HepG2 (cell line): ENCODE measurements around the gene LAMC3. TPM values are rescaled to one million over a fixed set of nuclear protein-coding genes. Genes with fewer than 3 reads are reported as not detected.
A peak's percentile ranks its signal among the peaks of the same experiment; 100 is the strongest.

ENCODE experiments used
- ATF7-NPFF ChIP-seq: sonication (generic); formaldehyde crosslinking; IDR thresholded peaks from 2 replicates; pipeline ENCODE4 v1.8.1; 2023; ENCODE audit warnings: mild to moderate bottlenecking, low read depth, missing genetic modification reagents, moderate library complexity
- HMG20B ChIP-seq: conservative IDR thresholded peaks from 2 replicates; pipeline ENCODE4 v1.6.1; 2016; ENCODE audit warnings: missing genetic modification reagents, missing compliant biosample characterization
- IRX3 ChIP-seq: sonication (generic); formaldehyde crosslinking; IDR thresholded peaks from 2 replicates; pipeline ENCODE4 v1.8.1; 2023; ENCODE audit warnings: mild to moderate bottlenecking, low read depth, missing genetic modification reagents, borderline replicate concordance
- MAFK ChIP-seq, 2 experiments: IDR thresholded peaks in 1 of 2; conservative IDR thresholded peaks in 1 of 2; 2 replicates each; pipeline ENCODE4 v1.6.1; 2011; ENCODE audit warnings: improper control_type of control experiment in 2 of 2, low read length in 2 of 2
- MEIS1 ChIP-seq: sonication (generic); formaldehyde crosslinking; IDR thresholded peaks from 2 replicates; pipeline ENCODE4 v1.9.0; 2021; ENCODE audit warnings: mild to moderate bottlenecking, missing genetic modification reagents, moderate library complexity, borderline replicate concordance
- NFKBIZ ChIP-seq: IDR thresholded peaks from 2 replicates; pipeline ENCODE4 v1.6.1; 2018; ENCODE audit warnings: missing genetic modification reagents, missing compliant biosample characterization
- NR1H2 ChIP-seq: sonication (generic); formaldehyde crosslinking; IDR thresholded peaks from 2 replicates; pipeline ENCODE4 v1.8.1; 2022; ENCODE audit warnings: low read depth, missing genetic modification reagents, borderline replicate concordance
- PLSCR1 ChIP-seq: sonication (generic); formaldehyde crosslinking; IDR thresholded peaks from 2 replicates; pipeline ENCODE4 v1.5.0; 2020; ENCODE audit warnings: missing genetic modification reagents, mild to moderate bottlenecking, borderline replicate concordance
- PRDM10 ChIP-seq: sonication (generic); formaldehyde crosslinking; IDR thresholded peaks from 2 replicates; pipeline ENCODE4 v1.4.0; 2020; ENCODE audit warnings: low read depth, missing genetic modification reagents
- SIX4 ChIP-seq: sonication (generic); formaldehyde crosslinking; IDR thresholded peaks from 2 replicates; pipeline ENCODE4 v1.4.0; 2020; ENCODE audit warnings: missing genetic modification reagents
- TFDP1 ChIP-seq: IDR thresholded peaks from 2 replicates; pipeline ENCODE4 v1.6.1; 2016; ENCODE audit warnings: missing compliant biosample characterization, missing genetic modification reagents, borderline replicate concordance
- ZFP62 ChIP-seq: sonication (generic); formaldehyde crosslinking; IDR thresholded peaks from 2 replicates; pipeline ENCODE4 v1.4.0; 2020; ENCODE audit warnings: missing genetic modification reagents
- ZNF205 ChIP-seq: IDR thresholded peaks from 2 replicates; pipeline ENCODE4 v1.6.1; 2018; ENCODE audit warnings: missing biosample characterization, missing genetic modification reagents
- ZNF589 ChIP-seq: sonication (generic); formaldehyde crosslinking; conservative IDR thresholded peaks from 2 replicates; pipeline ENCODE4 v1.8.0; 2022; ENCODE audit warnings: mild to moderate bottlenecking, moderate library complexity, missing genetic modification reagents
- ZNF710 ChIP-seq: sonication (generic); formaldehyde crosslinking; IDR thresholded peaks from 2 replicates; pipeline ENCODE4 v1.5.0; 2020; ENCODE audit warnings: mild to moderate bottlenecking, missing genetic modification reagents, borderline replicate concordance
- ZNF713 ChIP-seq: sonication (generic); formaldehyde crosslinking; IDR thresholded peaks from 2 replicates; pipeline ENCODE4 v1.4.0; 2020; ENCODE audit warnings: mild to moderate bottlenecking, missing genetic modification reagents
- ZSCAN5A ChIP-seq: sonication (generic); formaldehyde crosslinking; IDR thresholded peaks from 2 replicates; pipeline ENCODE4 v1.8.0; 2022; ENCODE audit warnings: mild to moderate bottlenecking, missing genetic modification reagents, borderline replicate concordance
- polyA plus RNA-seq, 8 experiments: library from polyadenylated mRNA; depleted of rRNA in 3 of 8; stranded (reverse) in 7 of 8; unstranded in 1 of 8; fragments of >200 nt; fragmentation: Illumina TruSeq in 4 of 8; extraction: Trizol in 4 of 8; gene quantifications; 2 replicates each; pipeline versions ENCODE4 v1.2.1 to v1.2.3, GENCODE V29; 2011 to 2016; ENCODE audit warnings: low read depth in 4 of 8, missing spikeins in 1 of 8, mixed read lengths in 1 of 8; ENCODE audit not compliant: insufficient read depth in 1 of 8
- total RNA-seq, 5 experiments: library from RNA; depleted of rRNA; stranded (reverse); fragments of >200 nt; fragmentation: Illumina TruSeq; extraction: Trizol; gene quantifications; 2 replicates each; pipeline ENCODE4 v1.2.3, GENCODE V29; 2016; ENCODE audit warnings: low read depth in 1 of 5

LAMC3 gene
- total and polyA plus RNA-seq, 2 of the 13 experiments (the other 11 are each of a cell fraction or from before 2014, with no cell fraction given) = 0.07 to 0.57 TPM

GRCh38 chr9:131078427-131079366 lies 69.7 kb downstream of the LAMC3 start (continued):
- no peak for TF ChIP-seq PLSCR1 (CRISPR knock-in tag)
- no peak for TF ChIP-seq ZFP62 (CRISPR knock-in tag)
- TF ChIP-seq IRX3 = 0 out of 2 replicates have a peak, but pooled peaks have one; percentile 30
- TF ChIP-seq ZNF205 = no peak
- no peak; the same call in 1 of the 2 replicates for TF ChIP-seq ZNF589
- no peak for TF ChIP-seq NFKBIZ (CRISPR knock-in tag)
- TF ChIP-seq TFDP1 (CRISPR knock-in tag) = peak; percentile 45; the same call in 1 of the 2 replicates
- TF ChIP-seq PRDM10 (CRISPR knock-in tag) = no peak
- TF ChIP-seq SIX4 = no peak
- TF ChIP-seq HMG20B (CRISPR knock-in tag) = no peak
- no peak for TF ChIP-seq ZNF710 (CRISPR knock-in tag)
- TF ChIP-seq ZSCAN5A = no peak
- no peak for TF ChIP-seq MEIS1 (CRISPR knock-in tag)
- no peak for TF ChIP-seq NR1H2 (CRISPR knock-in tag)
- no peak for TF ChIP-seq MAFK (conservative IDR thresholded peaks at IDR 0.05 in 1 of 2, IDR thresholded peaks at IDR 0.05 in 1 of 2; ENCODE audit: low read length in 2 of 2)
- no peak for TF ChIP-seq ZNF713 (CRISPR knock-in tag)
- peak; percentile 68; the same call in 1 of the 2 replicates for TF ChIP-seq ATF7-NPFF (CRISPR knock-in tag)
